ENCODE results near the gene MANSC4. TPM values are rescaled to one million over a fixed set of nuclear protein-coding genes. Genes with fewer than 3 reads are reported as not detected.
"Not testable (repeated sequence)": the region's sequence is repeated elsewhere in the genome, so short reads cannot be mapped to it uniquely, and the experiment has no call there.

Gene MANSC4
- total RNA-seq, 1 donor from 2014 or later = 0.41 TPM

DNA sequence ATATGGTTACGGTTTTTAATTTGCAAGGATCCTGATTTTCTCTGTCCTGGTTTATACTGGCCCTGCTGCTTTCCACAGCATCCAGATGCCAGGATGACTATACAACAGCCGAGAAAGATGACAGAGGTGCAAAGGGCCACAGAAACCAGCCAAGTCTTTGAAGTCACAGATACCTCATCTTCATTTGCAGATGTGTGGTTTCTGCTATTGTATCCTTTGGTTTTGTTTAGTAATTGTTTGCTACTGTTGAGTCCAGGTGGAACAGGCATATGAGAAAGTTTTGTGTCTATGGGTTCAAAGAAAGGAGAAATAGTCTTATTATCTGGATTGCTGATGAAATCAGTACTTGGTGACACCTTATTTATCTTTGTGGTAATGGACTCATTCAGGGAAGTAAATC lies 17.3 kb downstream of the MANSC4 start:
- no peak for FAIRE-seq
- no peak for DNase-seq (ENCODE audit: low spot score in 2 of 2)

DNA sequence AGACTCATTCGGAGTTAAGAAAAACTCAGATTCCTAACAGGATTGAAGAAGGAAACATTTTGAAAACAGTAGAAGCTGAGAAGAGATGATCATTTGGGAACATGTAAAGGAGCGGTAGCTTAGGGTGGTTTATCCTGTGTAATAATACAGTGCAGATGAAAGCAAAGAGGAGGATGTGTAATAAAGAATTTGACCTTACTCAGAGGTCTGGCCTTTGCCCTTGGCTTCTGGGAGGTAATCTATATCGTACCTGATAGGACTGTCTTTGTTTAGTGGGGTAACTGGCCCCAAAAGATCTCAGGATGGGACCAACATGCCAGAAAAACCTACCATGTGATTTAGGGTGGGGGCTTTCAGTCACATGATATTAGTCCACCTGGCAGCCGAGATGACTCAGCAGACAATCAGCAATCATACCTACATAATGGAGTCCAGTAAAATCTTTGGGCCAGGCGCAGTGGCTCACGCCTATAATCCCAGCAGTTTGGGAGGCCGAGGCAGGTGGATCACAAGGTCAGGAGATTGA lies 23.3 kb downstream of the MANSC4 start:
- DNase-seq (ENCODE audit: low spot score in 2 of 2) (no peak), FAIRE-seq (no peak)

DNA sequence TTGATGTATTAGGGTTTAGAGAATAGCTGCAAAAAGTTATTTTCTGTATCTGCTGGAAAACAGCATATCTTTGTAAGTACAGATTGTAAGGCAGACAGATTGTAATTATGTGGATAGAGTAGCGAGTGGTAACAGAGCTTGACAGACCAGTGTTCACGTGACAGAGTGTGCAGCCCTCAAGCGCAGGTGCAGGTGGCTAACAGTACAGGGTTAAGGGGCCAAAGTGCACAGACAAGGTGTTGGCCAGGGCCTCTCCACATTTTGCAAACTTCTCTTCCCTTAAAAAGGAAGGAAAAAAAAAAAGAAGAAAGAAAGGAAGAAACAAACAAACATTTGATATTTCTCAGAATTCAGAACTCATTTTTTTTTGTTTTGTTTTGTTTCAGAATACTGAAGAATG lies 25.2 kb downstream of the MANSC4 start:
- DNase-seq (ENCODE audit: low spot score in 2 of 2) (no peak), FAIRE-seq (no peak)

DNA sequence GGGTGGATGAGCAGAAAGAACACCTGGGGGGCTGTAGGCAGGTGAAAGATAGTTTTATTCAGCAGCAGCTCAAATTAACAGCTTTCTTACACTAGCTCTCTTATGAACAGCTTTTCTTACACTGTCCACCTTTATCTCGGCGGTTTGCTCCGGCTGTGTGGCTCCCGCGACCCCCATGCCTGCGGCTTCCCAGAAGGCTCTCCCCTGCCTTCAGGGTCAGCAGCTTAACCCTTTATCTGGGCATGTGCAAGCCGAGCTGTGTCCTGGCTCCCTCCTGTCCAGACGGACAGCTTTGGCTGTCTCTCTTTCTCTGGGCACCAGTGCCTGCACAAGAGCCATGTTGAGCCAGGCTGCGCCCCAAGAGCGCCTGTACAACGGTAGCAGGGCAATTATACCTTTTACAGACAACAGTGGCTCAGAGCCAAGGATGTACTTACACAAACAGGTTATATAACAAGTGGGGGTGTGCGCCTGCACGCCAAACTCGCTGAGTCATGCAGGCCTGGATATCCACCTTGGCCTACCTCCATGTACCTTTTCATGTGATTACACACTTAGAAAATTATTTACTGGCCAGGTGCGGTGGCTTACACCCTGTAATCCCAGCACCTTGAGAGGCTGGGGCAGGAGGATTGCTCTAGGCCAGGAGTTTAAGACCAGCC lies 28.5 kb downstream of the MANSC4 start:
- DNase-seq (ENCODE audit: low spot score in 2 of 2) = no peak
- FAIRE-seq = no peak

DNA sequence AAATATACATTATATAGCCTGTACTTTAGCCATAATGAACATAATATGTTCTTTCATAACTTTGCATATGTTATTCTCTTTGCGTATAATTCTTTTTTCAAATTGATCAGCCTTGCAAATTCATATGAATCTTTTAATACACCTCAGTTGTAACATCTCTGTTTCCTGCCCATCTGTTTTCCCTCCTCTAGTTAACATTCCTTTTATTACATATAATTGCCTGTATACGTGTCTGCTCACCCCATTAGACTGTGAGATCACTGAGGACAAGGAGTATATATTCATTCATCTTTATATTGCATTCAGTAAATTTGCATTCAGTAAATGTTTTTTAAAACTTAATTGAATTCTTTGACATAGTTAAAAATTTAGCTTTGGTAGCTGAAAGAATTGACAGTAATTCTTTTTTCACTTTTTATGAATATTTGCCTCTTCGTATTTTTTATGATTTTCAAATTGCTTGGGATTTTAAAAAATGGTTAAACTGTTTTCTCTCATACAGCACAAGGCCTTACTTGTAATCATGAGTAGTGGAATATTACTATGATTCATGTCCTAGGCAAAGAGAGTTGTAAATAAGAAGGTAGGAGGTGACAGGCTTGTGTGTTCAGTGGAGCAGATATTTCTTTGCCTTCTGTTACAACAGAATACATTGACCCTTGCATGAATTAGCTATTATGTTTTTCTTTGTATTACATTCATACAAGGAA lies 32.8 kb downstream of the MANSC4 start:
- peak; percentile 17 for FAIRE-seq

DNA sequence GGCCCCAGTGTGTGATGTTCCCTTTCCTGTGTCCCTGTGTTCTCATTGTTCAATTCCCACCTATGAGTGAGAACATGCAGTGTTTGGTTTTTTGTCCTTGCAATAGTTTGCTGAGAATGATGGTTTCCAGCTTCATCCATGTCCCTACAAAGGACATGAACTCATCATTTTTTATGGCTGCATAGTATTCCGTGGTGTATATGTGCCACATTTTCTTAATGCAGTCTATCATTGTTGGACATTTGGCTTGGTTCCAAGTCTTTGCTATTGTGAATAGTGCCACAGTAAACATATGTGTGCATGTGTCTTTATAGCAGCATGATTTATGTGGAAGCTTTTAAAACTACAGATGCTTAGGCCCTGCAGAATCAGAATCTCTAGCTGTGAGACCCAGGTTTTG lies 34.3 kb downstream of the MANSC4 start:
- DNase-seq (ENCODE audit: low spot score in 2 of 2); FAIRE-seq: not testable (repeated sequence)

More for the DNA sequence above, 32.8 kb downstream of the MANSC4 start:
- no peak for DNase-seq (ENCODE audit: low spot score in 2 of 2)

DNA sequence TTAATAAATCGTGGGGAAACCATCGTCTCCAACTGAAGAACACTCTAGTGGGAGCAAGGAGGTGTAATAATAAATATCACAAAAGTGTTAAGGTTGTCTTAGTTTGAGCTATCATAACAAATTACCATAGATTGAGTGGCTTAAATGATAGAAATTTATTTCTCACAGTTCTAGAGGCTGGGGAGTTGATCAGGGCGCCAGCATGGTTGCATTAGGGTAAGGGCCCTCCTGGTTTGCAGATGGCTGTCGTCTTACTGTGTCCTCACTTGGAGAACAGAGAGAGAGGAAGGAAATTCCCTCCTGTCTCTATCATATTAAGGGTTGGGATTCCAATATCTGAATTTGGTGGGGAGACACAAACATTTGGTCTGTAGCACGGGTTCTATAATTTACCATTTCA lies 36.4 kb downstream of the MANSC4 start:
- DNase-seq (ENCODE audit: low spot score in 2 of 2) = no peak
- FAIRE-seq = no peak

DNA sequence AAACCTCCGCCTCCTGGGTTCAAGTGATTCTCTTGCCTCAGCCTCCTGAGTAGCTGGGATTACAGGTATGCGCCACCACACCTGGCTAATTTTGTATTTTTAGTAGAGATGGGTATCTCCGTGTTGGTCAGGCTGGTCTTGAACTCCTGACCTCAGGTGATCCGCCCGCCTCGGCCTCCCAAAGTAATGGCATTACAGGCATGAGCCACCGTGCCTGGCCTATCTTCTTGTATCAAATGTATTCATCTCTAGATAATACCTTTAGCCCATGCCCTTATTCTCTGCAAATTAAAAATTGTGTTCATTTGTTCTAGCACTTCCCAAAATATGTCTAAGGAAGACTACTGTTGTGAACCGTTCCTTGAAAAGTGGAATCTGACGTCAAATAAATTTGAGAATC lies 45.7 kb downstream of the MANSC4 start:
- not testable (repeated sequence) for FAIRE-seq; DNase-seq (ENCODE audit: low spot score in 2 of 2)

DNA sequence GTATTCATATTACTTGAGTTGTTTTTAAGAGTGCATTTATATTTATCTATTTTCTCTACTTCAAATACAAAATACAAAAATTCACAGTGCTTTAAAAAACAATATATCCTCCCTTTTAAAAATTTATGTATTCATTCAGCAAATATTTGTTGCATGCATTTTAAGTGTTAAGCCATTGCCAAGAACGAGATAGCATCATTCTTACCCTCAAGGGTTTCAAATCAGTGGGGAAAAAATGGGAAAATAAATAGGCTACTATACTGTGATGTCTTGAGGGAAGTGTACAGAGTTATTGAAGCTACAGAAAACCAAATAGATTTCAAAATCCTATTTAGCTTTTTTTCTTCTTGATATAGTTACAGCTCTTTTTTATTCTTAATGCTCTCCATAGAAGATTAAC lies 46.2 kb downstream of the MANSC4 start:
- DNase-seq (ENCODE audit: low spot score in 2 of 2) (no peak), FAIRE-seq (peak; percentile 28)

DNA sequence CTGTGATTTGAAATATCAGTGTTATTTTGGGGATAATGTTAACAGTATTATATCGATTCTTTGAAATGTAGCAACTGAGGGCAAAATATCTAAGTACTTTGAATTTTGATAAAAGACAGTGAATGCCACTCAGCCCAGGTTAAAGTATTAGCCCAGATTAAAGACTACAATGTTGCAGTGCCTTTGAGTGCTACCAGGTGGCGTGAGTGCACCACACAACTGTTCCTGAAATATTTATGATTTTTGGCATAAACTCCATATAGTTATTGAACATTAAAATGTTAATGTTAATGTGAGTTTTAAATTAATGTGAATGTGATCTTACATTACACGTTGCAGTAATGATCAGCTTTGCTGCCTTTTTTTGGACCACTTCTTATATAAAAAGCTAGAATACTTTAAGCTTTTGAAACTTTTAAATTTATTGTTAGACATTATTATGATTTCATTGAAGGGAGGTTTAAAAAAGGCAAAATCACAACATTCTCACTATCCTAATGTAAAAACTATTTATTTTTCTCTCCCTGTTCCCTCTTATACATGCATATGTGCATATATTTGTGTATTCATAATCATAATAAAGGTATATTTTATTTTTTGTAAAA lies 46.9 kb downstream of the MANSC4 start:
- DNase-seq (ENCODE audit: low spot score in 2 of 2) (no peak), FAIRE-seq (peak; percentile 48)

DNA sequence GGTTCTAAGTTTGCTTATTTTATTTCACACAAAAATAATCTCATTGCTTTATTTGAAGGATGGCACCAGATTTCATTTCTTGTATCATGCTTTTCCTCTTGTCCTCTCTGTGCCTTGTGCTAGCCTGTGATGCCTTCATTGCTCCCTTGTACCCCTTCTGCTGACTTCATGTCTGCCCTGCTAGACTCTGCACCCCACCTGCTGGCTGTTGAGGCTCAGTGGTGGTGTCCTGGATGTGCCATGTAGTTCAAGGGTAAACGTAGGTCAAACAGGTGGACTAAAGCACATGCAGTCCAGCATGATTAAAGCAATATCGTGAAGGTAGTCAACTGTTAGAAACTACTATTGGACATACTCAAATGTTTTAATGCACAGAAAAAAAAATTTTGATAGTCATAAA lies 47.8 kb downstream of the MANSC4 start:
- DNase-seq (ENCODE audit: low spot score in 2 of 2) = no peak
- no peak for FAIRE-seq

DNA sequence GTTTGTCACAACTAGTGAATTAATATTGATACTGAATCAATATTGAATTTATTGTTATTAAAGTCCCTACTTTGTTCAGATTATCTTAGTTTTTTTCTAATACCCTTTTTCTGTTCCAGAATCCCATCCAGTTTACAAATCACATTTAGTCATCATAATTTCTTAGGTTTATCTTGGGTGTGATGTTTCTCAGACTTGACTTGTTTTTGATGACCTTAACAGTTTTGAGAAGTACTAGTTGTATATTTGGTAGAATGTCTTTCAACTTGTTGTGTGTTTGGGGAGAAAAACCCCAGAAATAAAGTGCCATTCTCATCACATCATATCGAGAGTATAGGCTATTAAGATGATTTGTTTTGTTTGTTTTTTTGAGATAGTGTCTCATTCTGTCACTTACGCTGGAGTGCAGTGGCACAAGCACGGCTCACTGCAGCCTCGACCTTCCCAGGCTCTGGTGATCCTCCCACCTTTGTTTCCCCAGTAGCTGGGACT lies 49.9 kb downstream of the MANSC4 start:
- DNase-seq (ENCODE audit: low spot score in 2 of 2) (no peak), FAIRE-seq (no peak)

DNA sequence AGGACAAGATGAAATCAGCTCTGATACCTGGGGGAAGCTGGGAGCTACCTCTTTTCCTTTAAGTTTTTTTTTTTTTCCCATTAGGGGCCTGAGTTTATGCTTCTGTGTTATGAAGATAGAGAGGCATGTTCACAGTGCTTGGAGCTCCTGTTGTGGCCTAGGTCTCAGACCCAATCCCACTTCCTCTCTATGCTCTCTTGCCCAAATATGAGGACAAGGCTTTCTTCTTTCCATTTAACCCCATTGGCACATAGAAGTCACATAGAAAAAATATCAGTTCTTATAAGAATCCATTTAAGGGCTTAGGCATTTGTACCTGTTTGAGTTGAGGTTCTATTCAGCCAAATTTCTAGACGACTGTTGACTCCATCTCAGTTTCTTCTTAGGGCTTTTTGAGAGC lies 56.8 kb downstream of the MANSC4 start:
- FAIRE-seq = no peak
- DNase-seq (ENCODE audit: low spot score in 2 of 2) = no peak

Small RNA genes within 50 kb of the gene (small RNA-seq; reads per million reads assigned to genes)
- not detected for gene RF00019
- not detected for gene RF02271

Other genes with a start within 250 kb of the MANSC4 start
- gene REP15, start 83.8 kb downstream of the MANSC4 start, total RNA-seq = 0.82 TPM
- gene MRPS35, start 69.4 kb downstream of the MANSC4 start, total RNA-seq = 89.3 TPM
- 56.3 TPM for gene KLHL42, start within 50 bp of the MANSC4 start, total RNA-seq
- gene PTHLH, start 192.5 kb upstream of the MANSC4 start, total RNA-seq = not detected

All from frontal cortex (tissue), 4 donors.